H1 (cell line): Measurements from ENCODE around the gene ITPK1. TPM values are rescaled to one million over a fixed set of nuclear protein-coding genes. Genes with fewer than 3 reads are reported as not detected.

ENCODE experiments used
- SIRT6 ChIP-seq: IDR thresholded peaks from one replicate; pipeline ENCODE4 v1.7.1; 2012; ENCODE audit warnings: low read length, inconsistent platforms
- polyA plus RNA-seq, 7 experiments: library from polyadenylated mRNA; depleted of rRNA in 3 of 7; stranded (reverse) in 5 of 7; unstranded in 2 of 7; fragments of >200 nt in 5 of 7; fragments of 200-250 nt in 2 of 7; gene quantifications; 1 replicate in 5 of 7; 2 replicates in 1 of 7; 4 replicates in 1 of 7; pipeline versions ENCODE4 v1.2.1 to v1.2.3, GENCODE V29; 2011 to 2013; ENCODE audit warnings: missing spikeins in 2 of 7, mixed read lengths in 2 of 7
- total RNA-seq: library from RNA; stranded (reverse); fragmentation: NEBNext Ultra II Directional; extraction: Animal tissue kit (Norgen Biotek cat#: 25700); gene quantifications from 2 replicates; pipeline ENCODE4 v1.2.1, GENCODE V29; 2021

ITPK1 gene
- total and polyA plus RNA-seq, 2 of the 8 experiments (the other 6 are each of a cell fraction or from before 2014, with no cell fraction given) = 108 to 143 TPM

DNA sequence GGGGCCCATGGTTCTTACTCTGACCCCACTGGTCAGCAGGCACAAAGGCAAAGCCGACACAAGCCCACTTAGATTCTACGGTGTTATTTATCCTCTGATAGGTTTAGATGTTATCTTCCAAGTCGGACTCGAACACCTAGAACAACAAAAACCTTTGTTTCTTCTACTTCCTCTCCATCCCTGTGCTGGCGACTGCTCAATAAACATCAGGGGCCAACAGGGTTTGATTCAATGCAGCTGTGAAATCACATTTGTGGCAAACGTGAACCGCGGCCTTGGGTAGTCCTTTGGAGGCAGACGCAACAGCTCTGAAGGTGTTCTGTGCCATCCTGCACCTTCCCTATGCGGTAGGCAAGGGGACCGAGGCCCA is 105.6 kb downstream of the ITPK1 start (continued):
- TF ChIP-seq SIRT6 = no peak
- TF ChIP-seq, all 59 proteins: peak for 0
